ENCODE data around the gene SMOC2. TPM values are rescaled to one million over a fixed set of nuclear protein-coding genes. Genes with fewer than 3 reads are reported as not detected.
A peak's percentile ranks its signal among the peaks of the same experiment; 100 is the strongest.

The SMOC2 gene
- total RNA-seq, 4 donors from 2014 or later = 5.8 to 14.5 (median 9.0) TPM

DNA sequence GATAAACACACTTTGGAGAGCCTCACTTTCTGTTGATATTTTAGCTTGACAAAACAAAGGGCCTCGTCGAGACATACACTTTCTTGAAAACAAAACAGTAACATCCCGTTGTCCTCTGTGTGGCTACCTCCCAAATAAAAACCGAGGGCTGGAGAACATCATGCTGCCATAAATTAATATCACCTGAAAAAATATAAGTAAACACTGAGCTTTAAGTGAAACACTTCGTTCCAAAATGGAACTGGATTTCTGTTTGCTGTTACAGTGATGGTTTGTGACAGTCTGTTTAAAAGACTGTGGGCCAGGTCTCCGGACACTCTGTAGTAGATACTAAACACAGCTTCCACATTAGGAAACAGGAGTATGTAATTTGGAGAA is 187.2 kb downstream of the SMOC2 start:
- in situ Hi-C loops (cut with MboI; ENCODE audit: low pct_ligation_motif_present in 1 of 4, low pct_unique_long_range_greater_than_20kb in 1 of 4, low sequenced_read_pairs in 3 of 4) (no loop called here), intact Hi-C loops (cut with DNase I; ENCODE audit: low total_unique reads) (no loop called here)
- Histone ChIP-seq H3K4me1 (no peaks in the 10 kb centered on the region), H3K27ac (peak overlapping the region in 1 of 4 donors; percentile 57), H3K27me3 (no peaks in the 10 kb centered on the region), H3K4me3 (no peak overlapping the region), H3K36me3 (no peaks in the 10 kb centered on the region), H3K9me3 (no peaks in the 10 kb centered on the region)
- no peak for DNase-seq
- 53 to 58% methylated on average over 5 to 6 of the region's 6 CpGs for WGBS, 2 donors (ENCODE audit: low coverage in 1 of 2)
- TF ChIP-seq POLR2AphosphoS5 (IDR thresholded peaks at IDR 0.05) (no peak), POLR2A (IDR thresholded peaks at IDR 0.05) (no peak), EP300 (IDR thresholded peaks at IDR 0.05; ENCODE audit: low read depth) (no peak)
- TF ChIP-seq, protein P1, sequence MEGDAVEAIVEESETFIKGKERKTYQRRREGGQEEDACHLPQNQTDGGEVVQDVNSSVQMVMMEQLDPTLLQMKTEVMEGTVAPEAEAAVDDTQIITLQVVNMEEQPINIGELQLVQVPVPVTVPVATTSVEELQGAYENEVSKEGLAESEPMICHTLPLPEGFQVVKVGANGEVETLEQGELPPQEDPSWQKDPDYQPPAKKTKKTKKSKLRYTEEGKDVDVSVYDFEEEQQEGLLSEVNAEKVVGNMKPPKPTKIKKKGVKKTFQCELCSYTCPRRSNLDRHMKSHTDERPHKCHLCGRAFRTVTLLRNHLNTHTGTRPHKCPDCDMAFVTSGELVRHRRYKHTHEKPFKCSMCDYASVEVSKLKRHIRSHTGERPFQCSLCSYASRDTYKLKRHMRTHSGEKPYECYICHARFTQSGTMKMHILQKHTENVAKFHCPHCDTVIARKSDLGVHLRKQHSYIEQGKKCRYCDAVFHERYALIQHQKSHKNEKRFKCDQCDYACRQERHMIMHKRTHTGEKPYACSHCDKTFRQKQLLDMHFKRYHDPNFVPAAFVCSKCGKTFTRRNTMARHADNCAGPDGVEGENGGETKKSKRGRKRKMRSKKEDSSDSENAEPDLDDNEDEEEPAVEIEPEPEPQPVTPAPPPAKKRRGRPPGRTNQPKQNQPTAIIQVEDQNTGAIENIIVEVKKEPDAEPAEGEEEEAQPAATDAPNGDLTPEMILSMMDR (IDR thresholded peaks at IDR 0.05) = no peak

DNA sequence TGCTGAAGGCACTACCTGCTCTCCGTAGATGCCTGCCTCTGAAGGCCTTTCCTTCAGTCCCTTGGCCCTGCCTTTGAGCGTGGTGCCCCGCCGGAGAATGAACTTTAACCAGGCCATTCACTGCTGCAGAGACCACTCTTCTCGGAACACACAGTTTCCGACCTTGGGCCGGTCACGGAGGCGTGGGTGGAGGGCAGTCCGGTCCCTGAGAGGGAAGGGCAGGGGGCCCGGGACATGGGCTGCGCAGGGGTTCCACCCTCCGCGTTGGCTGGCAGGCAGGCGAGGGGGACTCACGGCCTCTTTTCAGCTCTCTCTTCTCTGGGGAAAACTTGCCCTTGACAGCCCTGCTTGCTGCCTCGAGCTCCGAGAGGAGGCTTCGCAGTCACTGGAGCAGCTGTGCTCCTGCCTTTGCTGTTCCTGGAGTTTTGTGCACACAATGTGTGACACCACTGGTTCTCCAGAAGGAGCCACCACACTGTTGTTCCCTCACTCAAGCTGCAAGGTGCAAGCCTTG is 187.8 kb downstream of the SMOC2 start:
- WGBS, 2 donors (ENCODE audit: low coverage in 1 of 2) = 80 to 86% methylated on average over 1 to 19 of the region's 19 CpGs
- TF ChIP-seq POLR2A (IDR thresholded peaks at IDR 0.05) = no peak
- no peak for TF ChIP-seq EP300 (IDR thresholded peaks at IDR 0.05; ENCODE audit: low read depth)
- TF ChIP-seq, protein P1 (IDR thresholded peaks at IDR 0.05) = no peak
- TF ChIP-seq POLR2AphosphoS5 (IDR thresholded peaks at IDR 0.05) = no peak
- no peaks in the 10 kb centered on the region for H3K27me3 ChIP-seq
- H3K4me3 ChIP-seq = no peak overlapping the region
- no peaks in the 10 kb centered on the region for H3K36me3 ChIP-seq
- intact Hi-C loops (cut with DNase I; ENCODE audit: low total_unique reads) (no loop called here), in situ Hi-C loops (cut with MboI; ENCODE audit: low pct_ligation_motif_present in 1 of 4, low pct_unique_long_range_greater_than_20kb in 1 of 4, low sequenced_read_pairs in 3 of 4) (no loop called here)
- DNase-seq = no peak
- no peaks in the 10 kb centered on the region for H3K4me1 ChIP-seq
- H3K9me3 ChIP-seq = no peaks in the 10 kb centered on the region
- H3K27ac ChIP-seq = peak overlapping the region in 1 of 4 donors; percentile 57

DNA sequence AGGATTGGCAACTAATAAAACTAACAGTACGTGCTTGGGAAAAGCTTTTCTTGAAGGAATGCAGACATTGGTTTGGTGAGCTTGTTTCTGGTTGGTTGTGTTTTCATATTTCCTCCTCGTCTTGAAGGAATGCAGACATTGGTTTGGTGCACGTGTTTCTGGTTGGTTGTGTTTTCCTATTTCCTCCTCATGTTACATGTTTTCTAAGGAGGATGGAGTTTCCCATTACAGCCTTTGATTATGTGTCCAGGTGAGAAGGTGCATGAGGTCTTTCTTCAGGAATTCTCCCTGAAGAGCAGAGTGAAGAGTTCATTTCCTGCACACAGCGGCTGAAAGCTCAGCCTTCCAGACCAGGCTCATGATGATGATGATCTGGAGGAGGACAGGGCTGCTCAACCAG is 190.6 kb downstream of the SMOC2 start:
- no peaks in the 10 kb centered on the region for H3K9me3 ChIP-seq
- intact Hi-C loops (cut with DNase I; ENCODE audit: low total_unique reads) = loop anchor here (10.0 kb wide), 1 partner anchor 57 kb away; no protein-coding TSS in a partner anchor
- H3K4me1 ChIP-seq = peaks cover 0 to 9% (median 2%) of the 10 kb centered on the region in 4 donors
- DNase-seq = no peak
- H3K27me3 ChIP-seq = no peaks in the 10 kb centered on the region
- in situ Hi-C loops (cut with MboI; ENCODE audit: low pct_ligation_motif_present in 1 of 4, low pct_unique_long_range_greater_than_20kb in 1 of 4, low sequenced_read_pairs in 3 of 4) = no loop called here
- H3K4me3 ChIP-seq = no peak overlapping the region
- TF ChIP-seq EP300 (IDR thresholded peaks at IDR 0.05; ENCODE audit: low read depth) (no peak), POLR2A (IDR thresholded peaks at IDR 0.05) (no peak), POLR2AphosphoS5 (IDR thresholded peaks at IDR 0.05) (no peak)
- TF ChIP-seq, protein P1 (IDR thresholded peaks at IDR 0.05) = no peak
- no peak overlapping the region for H3K27ac ChIP-seq
- H3K36me3 ChIP-seq = no peaks in the 10 kb centered on the region
- WGBS, 2 donors (ENCODE audit: low coverage in 1 of 2) = 85 to 93% methylated on average over 3 to 4 of the region's 4 CpGs

- in situ Hi-C loops (cut with MboI; ENCODE audit: low pct_ligation_motif_present in 1 of 4, low pct_unique_long_range_greater_than_20kb in 1 of 4, low sequenced_read_pairs in 3 of 4) = no loop called here
- 78 to 90% methylated on average over 1 to 3 of the region's 3 CpGs for WGBS, 2 donors (ENCODE audit: low coverage in 1 of 2)
- Histone ChIP-seq H3K27me3 (no peaks in the 10 kb centered on the region), H3K36me3 (no peaks in the 10 kb centered on the region), H3K4me1 (peaks cover 0 to 9% (median 2%) of the 10 kb centered on the region in 4 donors), H3K9me3 (no peaks in the 10 kb centered on the region), H3K4me3 (no peak overlapping the region), H3K27ac (no peak overlapping the region)
- no peak for TF ChIP-seq POLR2AphosphoS5 (IDR thresholded peaks at IDR 0.05)
- no peak for TF ChIP-seq EP300 (IDR thresholded peaks at IDR 0.05; ENCODE audit: low read depth)
- TF ChIP-seq, protein P1 (IDR thresholded peaks at IDR 0.05) = no peak
- no peak for TF ChIP-seq POLR2A (IDR thresholded peaks at IDR 0.05)
- no peak for DNase-seq
- intact Hi-C loops (cut with DNase I; ENCODE audit: low total_unique reads) = loop anchor here (10.0 kb wide), 1 partner anchor 58 kb away; no protein-coding TSS in a partner anchor
Measured at GRCh38 chr6:168632694-168633093, 191.7 kb downstream of the SMOC2 start.
